Pancreas (tissue), 10 donors: ENCODE measurements around the gene BUD13. TPM values are rescaled to one million over a fixed set of nuclear protein-coding genes. Genes with fewer than 3 reads are reported as not detected.
A peak's percentile ranks its signal among the peaks of the same experiment; 100 is the strongest.

ENCODE experiments used
- ATAC-seq, 4 donors: fragments of 200-7000 bp; cut with Tn5 transposase; one replicate each; pipeline versions ENCODE4 v1.8.0 to v1.9.1; 2020; ENCODE audit warnings: mild to moderate bottlenecking in 4 of 4, moderate library complexity in 4 of 4
- DNase-seq, 6 donors: peaks; one replicate each; pipeline ENCODE4 v3.0.0-alpha.2; 2020
- FAIRE-seq: peaks from 2 replicates; lab custom pipeline; 2012; peaks lifted over from hg19 to GRCh38; lab: Jason Lieb, UNC
- H3K27ac ChIP-seq, 4 donors: fragments of 200-600 bp; sonication (generic); 1 replicate in 3 of 4; 2 replicates in 1 of 4; pipeline versions ENCODE4 v1.5.0 to v1.8.0; 2020
- H3K27me3 ChIP-seq, 4 donors: fragments of 200-600 bp; one replicate each; pipeline ENCODE4 v1.8.0; 2021
- H3K36me3 ChIP-seq, 3 donors: fragments of 200-600 bp; sonication (generic) in 1 of 3; one replicate each; pipeline versions ENCODE4 v1.5.0 to v1.8.0; 2020 to 2021
- H3K4me1 ChIP-seq, 3 donors: fragments of 200-600 bp; one replicate each; pipeline ENCODE4 v1.8.0; 2021
- H3K4me3 ChIP-seq, 4 donors: fragments of 200-600 bp; sonication (generic) in 2 of 4; one replicate each; pipeline versions ENCODE4 v1.5.0 to v1.8.0; 2020 to 2021
- H3K9me3 ChIP-seq, 4 donors: fragments of 200-600 bp; one replicate each; pipeline ENCODE4 v1.8.0; 2021
- WGBS, 2 donors: extraction: QIAGEN DNeasy Blood & Tissue Kit; methylation state at CpG; one replicate each; pipeline ENCODE4 v1.1.7; 2013; 5-methylcytosine and 5-hydroxymethylcytosine counted together
- intact Hi-C, 3 donors: fragments of 100-400 bp; cut with DNase I; formaldehyde crosslinking; loops; one replicate each; pipeline versions ENCODE4 v1.11.1 to v1.14.2; 2022
- polyA plus RNA-seq, 2 donors: library from polyadenylated mRNA; stranded (reverse); fragments of 200-250 nt; gene quantifications; one replicate each; pipeline ENCODE4 v1.2.3, GENCODE V29; 2013
- total RNA-seq, 6 donors: library from RNA; stranded (reverse); fragmentation: NEBNext Ultra II Directional in 4 of 6; extraction: Animal tissue kit (Norgen Biotek cat#: 25700) in 4 of 6; gene quantifications; one replicate each; pipeline versions ENCODE4 v1.2.1 to v1.2.4, GENCODE V29; 2021 to 2023
- TF ChIP-seq, protein P1 (sequence below), 4 donors: fragments of 200-600 bp; sonication (generic) in 3 of 4; IDR thresholded peaks; one replicate each; pipeline versions ENCODE4 v1.5.0 to v1.8.0; 2021; ENCODE audit warnings: antibody characterized with exemption in 4 of 4
- donor health status: healthy with polysubstance abuse.
- donor health status: DM: no; HTN: no; CAD: no; lungs with moderate emphysema.
- donor health status: DM: no; HTN: no; CAD: no.
- donor health status: control.
- donor health status: control.
- donor health status: Bipolar disorder and iron deficiency.
- donor health status: DM: yes; HTN: yes; CAD: no.
- donor health status: DM: no; HTN: no; CAD: no.
- donor health status: DM: no; HTN: no; CAD: no.
- donor health status: DM: yes; HTN: yes; CAD: no.

BUD13 gene
- total and polyA plus RNA-seq, 8 donors: 5.2 to 15.6 (median 7.2) TPM

- no peak overlapping the region for H3K27ac ChIP-seq
- H3K27me3 ChIP-seq: no peaks in the 10 kb centered on the region
- H3K9me3 ChIP-seq: no peaks in the 10 kb centered on the region
- DNase-seq (peak in 2 of 6 donors; percentile 51 to 79), FAIRE-seq (no peak), ATAC-seq (no peak)
- intact Hi-C loops: loop anchor here in 1 of 3 donors (5.0 to 10.0 kb wide), 2 partner anchors 42 to 314 kb away; no protein-coding TSS in a partner anchor
- peaks cover 14 to 24% (median 19%) of the 10 kb centered on the region in 3 donors for H3K4me1 ChIP-seq
- H3K36me3 ChIP-seq: peaks cover 0 to 8% (median 2%) of the 10 kb centered on the region in 3 donors
- WGBS, 2 donors: 75 to 76% methylated on average over 52 to 53 of the region's 53 CpGs
- H3K4me3 ChIP-seq: no peak overlapping the region
- TF ChIP-seq, protein P1, sequence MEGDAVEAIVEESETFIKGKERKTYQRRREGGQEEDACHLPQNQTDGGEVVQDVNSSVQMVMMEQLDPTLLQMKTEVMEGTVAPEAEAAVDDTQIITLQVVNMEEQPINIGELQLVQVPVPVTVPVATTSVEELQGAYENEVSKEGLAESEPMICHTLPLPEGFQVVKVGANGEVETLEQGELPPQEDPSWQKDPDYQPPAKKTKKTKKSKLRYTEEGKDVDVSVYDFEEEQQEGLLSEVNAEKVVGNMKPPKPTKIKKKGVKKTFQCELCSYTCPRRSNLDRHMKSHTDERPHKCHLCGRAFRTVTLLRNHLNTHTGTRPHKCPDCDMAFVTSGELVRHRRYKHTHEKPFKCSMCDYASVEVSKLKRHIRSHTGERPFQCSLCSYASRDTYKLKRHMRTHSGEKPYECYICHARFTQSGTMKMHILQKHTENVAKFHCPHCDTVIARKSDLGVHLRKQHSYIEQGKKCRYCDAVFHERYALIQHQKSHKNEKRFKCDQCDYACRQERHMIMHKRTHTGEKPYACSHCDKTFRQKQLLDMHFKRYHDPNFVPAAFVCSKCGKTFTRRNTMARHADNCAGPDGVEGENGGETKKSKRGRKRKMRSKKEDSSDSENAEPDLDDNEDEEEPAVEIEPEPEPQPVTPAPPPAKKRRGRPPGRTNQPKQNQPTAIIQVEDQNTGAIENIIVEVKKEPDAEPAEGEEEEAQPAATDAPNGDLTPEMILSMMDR (IDR thresholded peaks at IDR 0.05): no peak
Measured at GRCh38 chr11:116790167-116791001, 17.6 kb upstream of the BUD13 start.

DNA sequence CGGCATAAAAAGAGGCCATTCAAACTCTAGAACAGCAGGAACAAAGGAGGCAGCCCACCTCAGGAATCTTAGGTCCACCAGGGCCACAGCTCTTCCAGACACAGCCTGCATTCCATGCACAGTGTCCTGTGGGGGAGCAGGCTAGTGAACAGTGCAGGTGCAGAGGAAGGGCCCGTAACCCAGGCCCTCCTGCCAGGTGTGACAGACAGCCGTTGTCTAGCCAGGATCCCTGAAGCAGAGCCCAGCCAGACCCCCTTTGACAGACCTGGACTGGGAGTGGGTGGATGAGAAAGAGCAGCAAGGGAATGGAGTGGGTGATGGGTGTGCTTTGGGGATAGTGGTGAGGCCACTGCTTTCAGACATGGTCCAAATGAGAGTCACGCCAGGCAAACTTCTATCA lies 16.2 kb upstream of the BUD13 start:
- intact Hi-C loops: loop anchor here in 1 of 3 donors (2.0 to 10.0 kb wide), 2 partner anchors 50 to 316 kb away; no protein-coding TSS in a partner anchor
- peak in 1 of 6 donors; percentile 46 for DNase-seq
- no peak for FAIRE-seq
- WGBS, 2 donors: 80% methylated on average over 4 of the region's 4 CpGs
- Histone ChIP-seq H3K4me1 (peaks cover 14 to 24% (median 19%) of the 10 kb centered on the region in 3 donors), H3K4me3 (no peak overlapping the region), H3K36me3 (peaks cover 4 to 22% (median 11%) of the 10 kb centered on the region in 3 donors), H3K9me3 (no peaks in the 10 kb centered on the region), H3K27ac (no peak overlapping the region), H3K27me3 (no peaks in the 10 kb centered on the region)
- TF ChIP-seq, protein P1 (IDR thresholded peaks at IDR 0.05): no peak
- no peak for ATAC-seq

DNA sequence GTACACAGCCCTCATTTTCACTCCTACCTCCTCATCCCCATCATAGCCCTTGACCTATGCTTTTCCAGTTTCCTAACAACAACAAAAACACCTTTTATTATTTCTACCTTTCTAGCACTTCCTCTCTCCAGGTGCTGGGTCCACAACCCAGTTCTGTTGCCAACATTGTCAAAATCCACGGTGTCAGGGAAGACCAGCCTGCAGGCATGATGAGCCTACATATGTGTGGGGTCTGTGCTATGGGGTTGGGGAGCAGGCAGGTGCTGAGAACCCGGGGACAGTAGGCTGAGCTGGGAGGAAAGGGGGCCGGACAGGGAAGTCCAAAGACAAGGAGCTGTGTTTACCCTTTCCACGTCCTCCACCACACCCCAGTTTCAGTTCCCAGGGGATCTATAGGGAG lies 15.7 kb upstream of the BUD13 start:
- Histone ChIP-seq H3K27ac (peak overlapping the region in 2 of 4 donors; percentile 62 to 73), H3K9me3 (no peaks in the 10 kb centered on the region), H3K27me3 (no peaks in the 10 kb centered on the region), H3K36me3 (peaks cover 4 to 23% (median 15%) of the 10 kb centered on the region in 3 donors), H3K4me1 (peaks cover 14 to 24% (median 19%) of the 10 kb centered on the region in 3 donors), H3K4me3 (peak overlapping the region; percentile 91 to 98 (median 94))
- intact Hi-C loops: loop anchor here in 1 of 3 donors (2.0 to 10.0 kb wide), 2 partner anchors 50 to 316 kb away; no protein-coding TSS in a partner anchor
- no peak for ATAC-seq
- WGBS, 2 donors: 40 to 50% methylated on average over 4 of the region's 4 CpGs
- DNase-seq: no peak
- FAIRE-seq: no peak
- TF ChIP-seq, protein P1 (IDR thresholded peaks at IDR 0.05): no peak

- FAIRE-seq (no peak), DNase-seq (peak; percentile 73 to 91 (median 82)), ATAC-seq (peak; percentile 86 to 91 (median 90))
- H3K36me3 ChIP-seq: peaks cover 4 to 29% (median 15%) of the 10 kb centered on the region in 3 donors
- 1 to 2% methylated on average over 43 to 56 of the region's 56 CpGs for WGBS, 2 donors
- no peaks in the 10 kb centered on the region for H3K9me3 ChIP-seq
- H3K27me3 ChIP-seq: no peaks in the 10 kb centered on the region
- peaks cover 14 to 24% (median 19%) of the 10 kb centered on the region in 3 donors for H3K4me1 ChIP-seq
- H3K4me3 ChIP-seq: peak within 1 kb of the TSS; percentile 91 to 98 (median 94)
- TF ChIP-seq, protein P1 (IDR thresholded peaks at IDR 0.05): no peak
- intact Hi-C loops: loop anchor here in 1 of 3 donors (2.0 to 10.0 kb wide), 2 partner anchors 51 to 317 kb away; no protein-coding TSS in a partner anchor
- peak within 1 kb of the TSS; percentile 62 to 83 (median 71) for H3K27ac ChIP-seq
Measured at GRCh38 chr11:116787786-116788486, 15.1 kb upstream of the BUD13 start, which contains the start of gene ZPR1. TSS of gene ZPR1 (minus strand) at chr11:116788023. CDS start at chr11:116787990, 33 bp downstream.
